Fibroblast of skin of left quadriceps (primary cell): ENCODE measurements around the gene GAB3.
"Not testable (repeated sequence)": the region's sequence is repeated elsewhere in the genome, so short reads cannot be mapped to it uniquely, and the experiment has no call there.

Source experiments
- DNase-seq, 2 experiments: peaks; one replicate each; pipeline ENCODE4 v3.0.0-alpha.2; 2013; ENCODE audit warnings: low read depth in 2 of 2

The GAB3 gene

DNA sequence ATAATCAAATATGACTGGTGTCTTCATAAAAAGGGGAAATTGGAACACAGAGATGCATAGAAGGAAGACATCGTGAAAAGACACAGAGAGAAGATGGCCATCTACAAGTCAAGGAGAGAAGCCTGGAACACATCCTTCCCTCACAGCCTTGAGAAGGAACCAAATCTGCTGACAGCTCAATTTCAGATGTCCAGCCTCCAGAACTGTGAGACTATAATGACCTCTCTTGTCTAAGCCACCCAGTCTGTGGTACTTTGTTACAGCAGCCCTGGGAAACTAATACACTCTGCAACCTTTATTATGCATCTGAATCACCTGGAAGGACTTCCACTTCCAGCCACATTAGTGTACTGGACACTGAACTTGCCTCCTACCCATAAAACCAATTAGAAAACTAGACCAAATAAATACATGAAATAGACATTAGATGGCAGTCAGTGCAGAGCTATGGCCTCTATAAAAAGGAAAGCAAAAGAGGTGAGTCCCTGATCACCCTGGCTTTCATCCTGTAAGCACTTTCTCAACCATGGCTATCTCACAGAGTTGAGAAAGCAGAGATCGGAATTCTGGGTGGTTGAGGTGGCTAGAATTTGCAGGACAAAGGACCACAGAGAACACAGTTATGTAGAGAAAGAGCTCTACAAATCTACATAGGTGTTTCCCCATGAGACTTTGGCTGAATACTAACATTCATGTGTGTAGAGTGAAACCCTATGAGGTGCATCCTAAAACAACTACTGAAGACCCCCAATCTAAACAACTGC, 25.7 kb downstream of the GAB3 start:
- no peak for DNase-seq

DNA sequence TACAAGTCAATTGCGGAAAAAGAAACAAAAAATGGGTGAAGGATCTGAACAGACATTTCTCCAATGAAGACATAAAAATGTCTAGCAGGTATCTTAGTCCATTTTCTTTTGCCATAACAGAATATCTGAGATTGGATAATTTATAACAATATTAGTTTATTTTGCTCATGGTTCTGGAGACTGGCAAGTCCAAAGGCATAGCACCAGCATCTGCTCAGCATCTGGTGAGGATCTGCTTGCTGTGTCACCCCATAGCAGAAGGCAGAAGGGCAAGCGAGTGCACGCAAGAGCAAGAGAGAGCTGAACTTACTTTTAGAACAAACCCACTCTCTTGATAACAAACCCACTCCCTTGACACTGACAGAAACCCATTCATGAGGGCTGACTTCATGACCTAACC, 29.7 kb downstream of the GAB3 start:
- no peak for DNase-seq

DNA sequence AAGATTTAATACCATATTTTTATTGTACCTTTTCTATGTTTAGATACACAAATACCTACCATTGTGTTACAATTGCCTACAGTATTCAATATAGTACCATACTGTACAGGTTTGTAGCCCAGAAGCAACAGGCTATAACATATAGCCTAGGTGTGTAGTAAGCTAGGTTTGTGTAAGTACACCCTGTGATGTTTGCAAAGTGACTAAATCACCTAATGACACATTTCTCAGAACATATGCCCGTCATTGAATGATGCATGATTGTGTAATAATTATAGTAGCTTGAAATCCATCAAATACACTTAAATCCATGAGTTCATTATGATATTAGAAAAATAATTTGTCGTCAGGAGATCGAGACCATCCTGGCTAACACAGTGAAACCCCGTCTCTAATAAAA, 30.8 kb downstream of the GAB3 start:
- DNase-seq = no peak

DNA sequence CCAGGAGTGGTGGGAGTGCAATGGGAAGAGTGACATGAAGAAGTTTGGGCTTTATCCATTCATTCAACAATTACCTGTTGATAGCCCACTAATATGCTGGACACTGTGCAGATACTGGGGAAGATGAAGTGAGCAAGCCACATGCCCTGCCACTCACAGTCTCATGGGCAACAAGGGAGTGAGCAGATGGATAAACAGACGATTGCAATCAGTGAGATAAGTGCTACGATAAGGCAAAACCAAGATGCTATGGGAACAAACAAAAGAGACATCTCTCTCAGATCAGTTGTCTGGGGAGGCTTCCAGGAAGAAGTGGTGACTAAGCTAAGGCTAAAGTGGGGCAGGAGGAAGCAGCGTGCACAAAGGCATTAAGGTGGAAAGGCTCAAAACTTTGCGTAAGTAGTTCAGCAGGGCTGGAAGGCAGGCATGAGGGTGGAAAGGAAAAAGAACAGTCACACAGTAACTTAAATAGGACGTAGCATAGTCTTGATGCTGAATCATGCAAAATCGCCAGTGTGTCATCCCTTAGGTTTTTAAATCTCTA, 31.7 kb downstream of the GAB3 start:
- no peak for DNase-seq

DNA sequence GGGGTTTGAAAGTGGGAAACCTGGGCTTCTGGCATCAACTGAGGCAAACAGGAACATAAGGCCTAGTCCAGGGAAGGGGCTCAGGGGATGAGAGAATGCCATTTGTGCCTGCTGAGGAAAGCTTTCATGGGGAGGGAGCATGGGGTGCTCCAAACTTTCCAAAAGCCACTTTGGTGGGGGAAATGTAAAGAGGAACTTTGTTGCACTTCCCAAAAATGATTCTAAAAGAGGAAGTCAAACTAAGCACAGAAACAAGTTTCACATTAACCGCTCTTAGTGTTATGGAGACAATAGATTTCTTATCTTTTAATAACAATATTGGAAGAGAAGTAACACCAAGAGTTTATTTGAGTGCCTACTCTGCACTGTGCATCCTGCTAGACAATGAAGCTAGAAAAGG, 32.3 kb downstream of the GAB3 start:
- no peak for DNase-seq

DNA sequence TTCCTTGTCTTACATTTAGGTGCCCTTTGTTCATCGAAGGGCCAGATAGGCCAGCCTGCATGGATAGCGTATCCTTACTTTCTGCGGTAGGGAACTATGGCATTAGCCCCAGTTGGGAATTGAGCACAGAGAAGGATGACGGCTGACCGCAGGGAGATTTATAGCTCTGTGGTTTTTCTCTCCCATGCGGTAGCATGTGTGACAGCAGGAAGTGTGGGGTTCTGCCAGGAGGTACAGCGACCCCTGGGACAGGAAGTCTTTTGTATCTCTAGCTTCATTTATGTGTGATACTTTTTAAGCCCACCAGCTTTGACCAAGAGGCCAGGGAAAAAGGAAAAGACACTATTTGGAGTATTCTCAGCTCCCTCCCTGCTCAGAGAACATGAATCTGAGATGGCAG, 33.1 kb downstream of the GAB3 start:
- peak; percentile 62 for DNase-seq

DNA sequence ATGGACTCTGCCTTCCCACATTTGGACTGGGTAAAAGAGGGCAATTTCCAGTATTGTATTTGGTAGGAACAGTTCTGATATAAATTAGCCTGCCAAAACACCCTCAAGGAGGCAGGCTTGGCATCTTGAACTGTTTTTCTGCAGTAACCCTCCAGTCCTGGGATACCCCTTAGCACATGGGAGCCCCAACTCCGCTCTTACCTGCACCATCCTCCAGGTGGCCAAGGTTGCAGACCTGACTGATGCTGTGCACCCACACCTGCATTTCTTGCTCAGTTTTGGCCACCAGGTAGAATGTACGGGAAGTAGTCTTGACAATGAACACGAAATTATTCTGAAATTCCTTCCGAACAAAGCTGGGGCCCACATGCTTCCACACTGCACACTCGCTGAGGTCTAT, 35.1 kb downstream of the GAB3 start:
- DNase-seq = no peak

DNA sequence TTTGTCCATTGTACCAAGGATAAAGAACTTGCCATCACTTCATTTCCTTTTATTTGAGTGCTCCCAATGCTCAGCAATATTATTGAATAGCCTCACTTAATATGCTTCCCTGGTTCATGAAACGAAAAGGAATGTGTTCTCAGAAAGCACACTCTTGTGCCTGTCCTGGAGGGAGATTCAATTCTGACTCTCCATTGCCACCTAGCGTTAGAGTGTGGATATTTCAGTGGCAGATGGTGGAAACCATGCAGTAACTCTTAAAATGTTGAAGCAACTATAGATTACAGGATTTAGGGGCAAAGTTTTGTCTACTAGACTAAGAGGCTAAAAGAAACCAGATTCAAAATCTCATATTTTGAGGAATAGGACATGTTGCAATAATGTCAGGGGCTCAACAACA, 36.0 kb downstream of the GAB3 start:
- DNase-seq = no peak

DNA sequence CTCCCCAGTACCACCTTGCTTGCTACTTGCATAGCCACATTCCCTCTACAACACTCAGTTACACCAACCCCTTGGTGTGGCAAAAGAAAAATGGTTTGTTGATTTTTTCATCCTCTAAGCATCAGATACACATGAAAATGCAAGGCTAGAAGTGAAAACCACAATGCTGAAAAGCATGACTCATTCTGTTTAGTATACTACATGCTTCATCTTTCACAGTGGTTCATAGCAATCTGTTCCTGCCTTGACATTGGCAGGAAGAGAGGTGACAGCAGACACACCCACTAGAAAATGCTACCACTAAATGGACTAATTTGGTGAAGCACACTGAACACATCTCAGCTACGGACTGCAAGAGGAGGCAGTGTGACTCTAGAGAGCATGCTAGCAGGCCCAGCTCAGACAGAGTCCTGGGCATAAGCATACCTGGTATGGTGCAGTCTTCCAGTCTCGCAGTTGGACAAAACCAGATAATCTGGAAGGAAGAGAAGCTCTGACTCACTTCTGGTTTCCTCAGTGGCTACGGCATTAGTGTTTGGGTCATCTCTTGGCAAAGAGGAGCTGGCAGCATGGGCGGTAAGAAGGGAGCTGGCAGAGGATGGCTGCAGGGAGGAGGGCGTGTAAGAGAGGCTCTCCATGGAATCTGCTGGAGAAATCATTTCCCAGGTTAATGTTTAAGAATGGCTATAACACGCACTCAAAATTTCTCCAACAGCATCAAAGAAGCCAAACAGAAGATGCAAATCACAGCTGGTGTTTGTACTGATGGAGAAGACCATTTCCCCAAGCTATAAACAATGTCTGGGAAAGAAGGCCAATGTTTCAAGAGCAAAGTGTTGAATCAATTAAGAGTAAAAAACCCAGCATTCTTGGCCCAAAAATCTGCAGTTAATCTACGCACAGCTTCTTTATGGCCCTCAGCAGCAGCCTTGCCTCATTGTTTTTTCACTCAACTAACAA, 37.8 kb downstream of the GAB3 start:
- peak in 1 of 2 experiments; percentile 51 for DNase-seq

DNA sequence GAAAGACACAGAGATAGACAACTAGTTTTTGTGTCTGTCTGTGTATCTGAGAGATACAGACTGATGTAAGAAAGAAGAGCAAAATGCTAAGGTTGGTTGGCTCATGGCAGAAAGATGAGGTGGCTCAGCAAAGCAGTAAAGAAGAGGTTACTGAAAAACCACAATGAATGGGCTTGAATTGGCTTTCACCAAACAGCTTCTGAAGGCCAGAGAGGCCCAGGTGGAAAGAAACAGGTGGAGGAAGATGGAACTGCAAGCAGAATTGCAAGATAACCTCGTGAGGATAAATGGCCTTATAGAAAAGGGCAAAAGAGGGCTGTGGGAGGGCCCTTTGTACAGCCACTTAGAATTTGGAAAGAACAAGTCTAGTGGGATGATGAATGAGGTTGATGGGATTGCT, 39.6 kb downstream of the GAB3 start:
- no peak for DNase-seq

DNA sequence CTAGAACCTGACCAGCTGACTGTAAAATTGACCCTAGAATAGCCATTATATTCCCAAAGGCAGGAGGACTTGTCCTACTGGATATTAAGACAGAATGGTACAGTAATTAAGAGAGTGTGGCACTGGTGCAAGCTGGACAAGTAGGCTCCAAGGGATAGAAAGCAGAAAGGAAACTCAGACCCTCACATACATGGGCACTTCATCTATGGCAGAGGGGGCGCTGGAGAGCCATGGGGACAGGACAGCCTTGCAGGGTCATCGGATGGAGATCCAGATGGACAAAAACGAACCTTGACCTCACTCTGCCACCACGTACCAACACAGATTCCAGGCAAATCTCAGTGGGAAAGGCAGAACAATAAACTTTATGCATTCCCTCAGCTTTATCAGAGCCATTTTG, 40.6 kb downstream of the GAB3 start:
- no peak for DNase-seq

DNA sequence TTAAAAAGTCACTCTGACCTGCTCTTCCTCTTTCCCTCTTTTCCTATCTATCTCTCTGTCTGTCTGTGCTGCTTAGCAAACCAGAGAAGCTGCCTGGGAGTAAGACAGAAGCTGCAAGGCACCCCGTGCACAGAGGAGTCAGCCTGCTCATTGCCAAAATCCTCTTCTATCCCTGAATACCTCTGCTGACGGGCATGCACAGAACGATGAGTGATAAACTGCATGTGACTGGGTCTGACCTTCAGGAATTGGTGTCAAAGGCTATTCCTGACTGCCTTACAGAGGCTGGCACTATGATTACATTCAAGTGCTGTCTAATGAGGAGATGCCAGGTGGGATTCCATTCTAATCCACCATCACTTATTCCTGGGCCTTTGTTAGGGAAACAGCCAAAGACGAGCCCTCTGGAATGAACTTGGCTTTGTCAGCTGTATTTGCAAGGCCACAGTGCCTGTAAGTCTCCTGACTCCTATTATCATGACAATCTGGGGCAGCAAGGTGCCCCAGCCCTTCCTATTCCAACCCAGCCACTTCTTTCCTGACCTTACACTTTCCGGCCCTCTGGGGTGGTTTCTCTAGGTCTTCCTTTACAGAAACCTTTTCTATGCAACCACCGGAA, 52.1 kb downstream of the GAB3 start:
- DNase-seq = no peak

DNA sequence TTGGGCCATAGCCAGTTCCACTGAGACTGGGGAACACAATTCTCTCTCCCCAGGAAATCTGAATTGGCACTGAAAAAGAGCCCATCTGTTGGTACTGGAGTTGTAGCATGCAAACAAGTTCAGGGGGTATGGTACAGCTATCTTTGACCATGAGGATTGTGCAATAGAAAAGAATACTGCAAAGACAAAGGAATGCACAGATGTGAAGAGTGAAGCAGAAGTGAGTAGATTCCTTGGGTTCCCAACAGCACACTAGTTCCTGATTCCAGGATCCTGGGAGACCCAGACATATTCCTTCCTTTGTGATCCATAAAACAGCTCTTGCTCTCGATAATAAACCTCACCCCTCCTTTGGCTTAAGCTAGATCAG, 54.2 kb downstream of the GAB3 start:
- peak in 1 of 2 experiments; percentile 16 for DNase-seq

DNA sequence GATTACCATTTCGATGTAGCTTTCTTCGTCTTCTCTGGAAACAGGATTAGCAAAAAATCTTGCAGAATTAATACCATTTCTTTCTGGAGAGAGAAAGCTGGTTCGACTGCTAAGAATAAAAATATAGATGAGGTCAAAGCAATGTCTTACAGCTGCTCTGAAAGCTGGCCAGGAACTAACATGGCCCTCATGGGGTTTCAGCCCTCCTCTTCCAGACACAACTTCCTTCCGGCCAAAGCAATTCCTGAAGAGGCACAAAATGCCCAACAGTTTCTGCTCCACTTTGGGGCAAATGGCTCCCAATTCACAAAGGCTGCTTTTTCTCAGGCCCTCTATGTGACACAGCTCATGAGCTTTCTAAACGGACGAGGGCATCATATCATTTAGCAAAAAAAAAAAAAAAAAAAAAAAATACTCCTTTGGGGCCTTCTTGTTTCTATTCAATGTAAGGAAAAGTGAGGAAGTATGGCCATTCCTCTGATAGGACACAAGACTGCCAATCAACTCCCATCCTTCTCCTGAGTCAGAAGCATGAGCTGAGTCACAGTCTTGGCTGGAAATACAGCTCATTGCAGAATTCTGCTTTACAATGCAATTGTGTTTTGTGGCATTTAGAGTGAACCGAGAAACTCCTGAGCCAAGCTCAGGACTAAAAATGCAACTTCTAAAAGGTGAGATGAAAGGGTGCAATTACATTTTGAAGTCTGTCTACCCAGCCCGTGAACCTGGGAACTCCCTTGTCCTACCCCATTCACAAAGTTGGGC, 54.8 kb downstream of the GAB3 start:
- DNase-seq = peak in 1 of 2 experiments; percentile 54

DNA sequence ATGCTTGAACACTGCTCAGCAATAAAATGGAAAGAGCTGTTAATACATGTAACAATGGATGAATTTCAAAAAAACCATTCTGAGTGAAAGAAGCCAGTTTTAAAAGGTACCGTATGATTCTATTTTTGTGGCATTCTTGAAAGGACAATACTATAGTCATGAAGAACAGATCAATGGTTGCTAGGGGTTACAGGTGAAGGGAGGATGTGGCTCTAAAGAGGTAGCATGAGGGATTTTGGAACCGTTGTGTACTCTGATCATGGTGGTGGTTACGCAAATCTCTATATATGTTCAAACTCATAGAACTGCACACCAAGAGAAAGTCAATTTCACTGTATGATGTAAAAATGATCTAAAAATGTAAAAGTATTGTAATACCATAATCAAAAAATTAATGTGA, 57.5 kb downstream of the GAB3 start:
- DNase-seq = no peak

DNA sequence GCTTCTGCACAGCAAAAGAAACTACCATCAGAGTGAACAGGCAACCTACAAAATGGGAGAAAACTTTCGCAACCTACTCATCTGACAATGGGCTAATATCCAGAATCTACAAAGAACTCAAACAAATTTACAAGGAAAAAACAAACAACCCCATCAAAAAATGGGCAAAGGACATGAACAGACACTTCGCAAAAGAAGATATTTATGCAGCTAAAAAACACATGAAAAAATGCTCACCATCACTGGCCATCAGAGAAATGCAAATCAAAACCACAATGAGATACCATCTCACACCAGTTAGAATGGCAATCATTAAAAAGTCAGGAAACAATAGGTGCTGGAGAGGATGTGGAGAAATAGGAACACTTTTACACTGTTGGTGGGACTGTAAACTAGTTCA, 60.4 kb downstream of the GAB3 start:
- not testable (repeated sequence) for DNase-seq

DNA sequence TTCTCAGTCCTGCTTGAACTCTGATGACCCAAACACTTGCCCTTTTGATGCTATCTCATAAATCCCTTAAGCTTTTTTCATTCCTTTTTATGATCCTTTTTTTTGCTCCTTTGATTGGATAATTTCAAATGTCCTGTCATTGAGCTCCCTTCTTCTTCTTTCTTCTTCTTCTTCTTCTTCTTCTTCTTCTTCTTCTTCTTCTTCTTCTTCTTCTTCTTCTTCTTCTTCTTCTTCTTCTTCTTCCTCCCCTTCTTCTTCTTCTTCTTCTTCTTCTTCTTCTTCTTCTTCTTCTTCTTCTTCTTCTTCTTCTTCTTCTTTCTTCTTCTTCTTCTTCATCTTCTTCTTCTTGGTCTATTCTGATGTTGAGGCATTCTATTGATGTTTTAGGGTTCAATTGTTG, 78.8 kb downstream of the GAB3 start:
- DNase-seq = not testable (repeated sequence)

DNA sequence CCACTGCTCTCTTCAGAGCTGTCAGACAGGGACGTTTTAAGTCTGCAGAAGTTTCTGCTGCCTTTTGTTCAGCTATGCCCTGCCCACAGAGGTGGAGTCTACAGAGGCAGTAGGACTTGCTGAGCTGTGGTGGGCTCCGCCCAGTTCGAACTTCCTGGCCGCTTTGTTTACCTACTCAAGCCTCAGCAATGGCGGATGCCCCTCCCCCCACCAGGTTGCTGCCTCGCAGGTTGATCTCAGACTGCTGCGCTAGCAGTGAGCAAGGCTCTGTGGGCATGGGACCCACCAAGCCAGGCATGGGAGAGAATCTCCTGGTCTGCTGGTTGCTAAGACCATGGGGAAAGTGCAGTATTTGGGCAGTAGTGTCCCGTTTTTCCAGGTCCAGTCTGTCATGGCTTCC, 80.0 kb downstream of the GAB3 start:
- DNase-seq = not testable (repeated sequence)

DNA sequence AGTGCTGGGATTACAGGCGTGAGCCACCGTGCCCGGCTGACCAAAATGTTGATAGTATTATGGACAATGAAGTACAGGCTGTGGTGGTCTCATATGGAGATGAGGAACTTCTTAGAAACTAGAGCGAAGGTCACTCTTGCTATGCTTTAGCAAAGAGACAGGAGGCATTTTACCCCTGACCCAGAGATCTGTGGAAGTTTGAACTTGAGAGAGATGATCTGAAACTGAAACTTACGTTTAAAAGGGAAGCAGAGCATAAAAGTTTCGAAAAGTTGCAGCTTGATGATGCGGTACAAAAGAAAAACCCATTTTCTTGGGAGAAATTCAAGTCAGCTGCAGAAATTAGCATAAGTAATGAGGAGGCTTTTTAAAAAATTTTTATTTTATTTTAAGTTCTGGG, 89.0 kb downstream of the GAB3 start:
- DNase-seq = no peak

DNA sequence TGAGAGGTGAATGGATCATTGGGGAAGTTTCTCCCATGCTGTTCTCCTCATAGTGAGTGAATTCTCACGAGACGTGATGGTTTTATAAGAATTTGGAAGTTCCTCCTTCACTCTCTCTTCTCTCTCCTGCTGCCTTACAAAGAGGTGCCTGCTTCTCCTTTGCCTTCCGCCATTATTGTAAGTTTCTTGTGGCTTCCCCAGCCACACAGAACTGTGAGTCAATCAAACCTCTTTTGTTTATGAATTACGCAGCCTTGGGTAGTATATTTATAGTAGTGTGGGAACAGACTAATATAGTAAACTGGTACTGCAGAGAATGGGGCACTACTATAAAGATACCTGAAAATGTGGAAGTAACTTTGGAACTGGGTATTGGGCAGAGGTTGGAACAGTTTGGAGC, 89.7 kb downstream of the GAB3 start:
- no peak for DNase-seq

DNA sequence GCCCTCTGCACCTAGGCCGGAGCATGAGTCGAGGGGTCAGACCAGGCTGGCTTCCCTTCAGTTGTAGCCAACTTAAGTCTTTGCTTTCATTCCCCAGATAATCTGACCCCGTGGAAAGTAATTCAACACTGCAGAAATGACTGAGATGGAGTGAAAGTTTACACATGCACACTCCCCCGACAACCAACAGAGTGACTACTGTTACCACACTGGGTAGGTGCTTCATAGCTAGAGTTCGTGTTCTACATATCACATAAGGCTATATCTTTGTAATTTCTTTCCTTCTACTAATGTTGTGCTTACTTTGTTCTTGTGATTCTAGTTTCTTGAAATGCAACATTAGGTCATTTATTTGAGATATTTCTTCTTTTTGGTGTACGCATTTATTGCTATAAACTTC, 90.3 kb downstream of the GAB3 start:
- no peak for DNase-seq

DNA sequence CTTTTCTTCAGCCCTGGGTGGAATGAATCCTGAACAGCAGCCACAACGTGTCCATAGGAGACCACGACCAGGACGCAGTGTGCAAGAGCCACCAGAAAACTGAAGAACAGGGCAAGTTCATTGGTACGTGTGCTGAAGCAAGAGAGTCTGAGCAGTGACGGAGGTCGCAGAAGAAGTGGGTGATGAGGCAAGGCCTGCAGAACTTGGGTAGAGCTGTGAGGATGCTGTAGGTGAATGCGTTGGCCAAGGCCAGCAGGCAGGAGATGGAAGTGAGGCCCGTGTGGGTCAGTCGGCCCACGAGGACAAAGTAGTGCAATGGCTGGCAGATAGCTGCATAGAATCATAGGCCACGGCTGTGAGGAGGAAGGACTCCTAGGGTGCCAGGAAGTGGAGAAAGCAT, 91.9 kb downstream of the GAB3 start:
- DNase-seq = no peak
